Raji (cell line): ENCODE measurements around the gene AVL9.

Experiments used
- POLR2A ChIP-seq: IDR thresholded peaks from 2 replicates; pipeline ENCODE4 v1.6.1; 2011; ENCODE audit warnings: low read depth, low read length, control low read depth; ENCODE audit not compliant: insufficient read depth

The AVL9 gene

GRCh38 chr7:32495298-32496051 lies at the start of gene AVL9:
TSS of gene AVL9 (plus strand) at chr7:32495489. CDS start at chr7:32495710, 221 bp downstream.
- peak; percentile 99 for TF ChIP-seq POLR2A

GRCh38 chr7:32447218-32447617 lies 48.1 kb upstream of the AVL9 start:
- no peak for TF ChIP-seq POLR2A

GRCh38 chr7:32453341-32454011 lies 41.8 kb upstream of the AVL9 start:
- no peak for TF ChIP-seq POLR2A

- TF ChIP-seq POLR2A: no peak
Measured at GRCh38 chr7:32458025-32458424, 37.3 kb upstream of the AVL9 start.

- TF ChIP-seq POLR2A: no peak
Measured at GRCh38 chr7:32459788-32460187, 35.5 kb upstream of the AVL9 start.

GRCh38 chr7:32461484-32461883 lies 33.8 kb upstream of the AVL9 start:
- TF ChIP-seq POLR2A: no peak

DNA sequence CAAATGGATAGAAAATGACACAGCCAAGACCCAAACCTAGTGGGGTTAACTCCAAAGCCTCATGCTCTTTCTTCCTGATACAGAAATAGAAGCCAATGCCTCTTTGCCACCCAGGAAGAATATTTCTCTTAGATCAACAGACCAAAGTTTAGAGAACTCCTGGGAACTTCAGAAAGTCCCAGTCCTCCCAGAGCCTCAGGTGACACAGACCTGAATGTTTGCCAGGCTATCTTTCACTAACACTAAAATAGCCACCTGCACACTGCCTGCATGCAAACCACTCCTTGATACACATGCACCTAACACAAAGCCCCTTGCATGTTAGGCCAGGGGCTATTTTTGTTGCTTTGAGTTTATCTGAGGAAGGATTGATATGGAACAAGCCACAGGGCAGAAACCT lies 32.8 kb upstream of the AVL9 start:
- no peak for TF ChIP-seq POLR2A

- TF ChIP-seq POLR2A: no peak
Measured at GRCh38 chr7:32462977-32463376, 32.3 kb upstream of the AVL9 start.

DNA sequence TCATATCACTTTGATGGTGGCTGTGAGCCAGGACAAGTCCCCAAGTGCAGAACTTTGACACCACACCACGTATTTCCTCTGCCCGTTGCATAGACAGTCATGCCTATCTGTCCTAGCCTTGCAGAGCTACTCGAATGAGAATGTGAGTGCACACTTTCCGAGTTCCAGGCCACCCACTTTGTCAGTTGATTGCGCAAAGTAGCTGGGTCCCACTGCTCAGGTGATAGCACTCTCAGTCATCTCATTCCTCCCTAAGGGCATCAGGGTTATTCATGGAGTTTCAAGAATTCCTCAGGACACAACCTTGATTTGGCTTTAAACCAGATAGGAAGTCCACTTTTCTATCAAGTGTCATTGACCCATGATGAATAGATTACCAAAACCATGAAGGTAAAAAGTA lies 24.4 kb upstream of the AVL9 start:
- TF ChIP-seq POLR2A: no peak

DNA sequence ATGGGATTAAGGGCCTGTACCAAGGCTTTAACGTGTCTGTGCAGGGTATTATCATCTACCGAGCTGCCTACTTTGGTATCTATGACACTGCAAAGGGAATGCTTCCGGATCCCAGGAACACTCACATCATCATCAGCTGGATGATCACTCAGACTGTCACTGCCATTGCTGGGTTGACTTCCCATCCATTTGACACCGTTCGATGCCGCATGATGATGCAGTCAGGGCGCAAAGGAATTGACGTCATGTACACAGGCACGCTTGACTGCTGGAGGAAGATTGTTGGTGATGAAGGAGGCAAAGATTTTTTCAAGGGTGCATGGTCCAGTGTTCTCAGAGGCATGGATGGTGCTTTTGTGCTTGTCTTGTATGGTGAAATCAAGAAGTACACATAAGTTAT lies 23.3 kb upstream of the AVL9 start:
- no peak for TF ChIP-seq POLR2A

DNA sequence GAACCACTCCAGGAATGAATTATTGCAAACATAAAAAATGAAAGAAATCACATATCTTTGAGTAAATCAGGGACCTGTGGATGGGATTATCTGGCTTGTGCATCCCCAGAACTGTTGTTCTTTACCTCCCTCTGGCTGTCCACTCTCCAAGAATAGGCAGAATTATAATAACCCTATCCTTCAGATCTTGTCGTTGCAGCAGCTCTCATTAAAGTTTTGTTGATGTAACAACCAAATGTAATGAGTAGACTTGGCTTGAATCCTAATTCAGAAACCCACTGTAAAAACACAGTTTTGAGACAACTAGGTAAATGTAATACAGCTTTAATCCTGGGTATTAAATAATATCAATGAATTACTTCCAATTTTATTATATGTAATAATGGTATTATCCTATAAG lies 21.3 kb upstream of the AVL9 start:
- TF ChIP-seq POLR2A: no peak

GRCh38 chr7:32476816-32477648 lies 18.3 kb upstream of the AVL9 start:
- TF ChIP-seq POLR2A: no peak

GRCh38 chr7:32477649-32477980 lies 17.7 kb upstream of the AVL9 start:
- no peak for TF ChIP-seq POLR2A

DNA sequence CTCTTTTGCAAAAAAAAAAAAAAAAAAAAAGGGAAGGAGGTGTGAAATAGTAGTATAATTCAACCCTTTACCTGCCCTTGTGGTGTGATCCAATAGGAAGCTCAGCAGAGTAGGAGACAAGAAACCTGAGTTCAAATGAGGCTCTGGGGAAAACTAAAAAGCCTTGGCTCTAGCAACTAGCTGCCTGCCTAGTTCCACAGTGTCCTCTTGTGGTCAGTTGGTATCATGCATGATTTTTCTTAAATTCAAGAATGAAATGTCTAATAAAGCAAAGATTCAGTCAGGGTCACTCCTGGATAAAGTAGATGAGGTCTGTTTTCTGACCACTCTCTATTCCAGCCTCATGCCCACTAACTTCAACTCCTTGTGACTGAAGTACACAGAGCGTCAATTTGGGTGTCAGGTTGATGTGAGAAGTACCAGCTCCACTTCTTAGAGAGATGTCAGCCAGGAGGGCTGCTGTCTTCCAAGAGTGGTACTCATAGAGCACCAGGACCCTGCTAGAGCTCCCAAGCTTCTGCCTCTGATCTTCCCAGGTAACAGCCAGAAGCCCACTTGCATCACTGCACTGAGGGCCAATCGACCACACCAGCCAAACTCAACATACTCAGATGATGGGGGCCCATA lies 15.6 kb upstream of the AVL9 start:
- no peak for TF ChIP-seq POLR2A

DNA sequence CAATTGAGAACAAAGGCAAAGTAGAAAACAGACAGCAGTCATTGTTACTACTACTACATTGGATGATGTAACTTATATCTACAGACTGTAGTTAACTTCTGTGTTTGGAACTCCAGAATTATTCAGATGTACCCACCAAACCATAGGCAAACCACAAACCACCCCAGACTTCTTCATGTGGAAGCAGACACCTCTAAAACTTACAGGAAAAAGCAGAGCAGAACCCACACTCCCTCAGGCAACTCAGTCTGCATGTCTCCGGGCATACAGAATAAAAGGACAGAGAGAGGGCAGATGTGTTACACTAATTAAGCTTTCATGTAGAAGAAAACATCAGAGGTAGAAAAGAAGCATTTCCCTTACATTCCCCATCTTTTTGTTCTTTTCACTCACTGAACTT lies 14.1 kb upstream of the AVL9 start:
- TF ChIP-seq POLR2A: no peak

GRCh38 chr7:32481921-32482320 lies 13.4 kb upstream of the AVL9 start:
- no peak for TF ChIP-seq POLR2A

DNA sequence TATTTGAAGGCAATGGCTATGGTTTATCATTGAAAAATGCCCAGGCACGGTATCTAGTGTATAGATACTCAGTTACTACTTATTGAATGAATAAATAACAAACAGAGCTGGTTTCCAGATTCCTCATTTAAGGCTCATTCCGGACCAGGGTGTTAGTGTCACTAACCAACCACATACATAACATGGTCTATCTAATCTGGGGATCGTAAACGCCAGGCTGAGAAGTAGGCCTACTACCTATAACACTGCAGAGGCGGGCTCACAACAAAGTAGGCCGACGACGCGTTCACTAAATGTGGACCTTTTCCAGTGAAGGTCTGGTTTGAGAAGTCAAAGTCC lies 5.5 kb upstream of the AVL9 start:
- TF ChIP-seq POLR2A: no peak
